Coronary artery (tissue), 2 donors: ENCODE results near the gene MCM10.
A peak's percentile ranks its signal among the peaks of the same experiment; 100 is the strongest.
"Not testable (repeated sequence)": the region's sequence is repeated elsewhere in the genome, so short reads cannot be mapped to it uniquely, and the experiment has no call there.

Source experiments
- DNase-seq: peaks from one replicate; pipeline ENCODE4 v3.0.0-alpha.2; 2017; ENCODE audit warnings: low spot score
- H3K27ac ChIP-seq, 2 donors: fragments of 200-600 bp; sonication (generic); one replicate each; pipeline ENCODE4 v1.5.1; 2016 to 2019
- H3K4me3 ChIP-seq: fragments of 200-600 bp; sonication (generic); 2 replicates; pipeline ENCODE4 v1.5.1; 2016; ENCODE audit warnings: mild to moderate bottlenecking, moderate library complexity
- CTCF ChIP-seq: fragments of 200-600 bp; sonication (generic); IDR thresholded peaks from one replicate; pipeline ENCODE4 v1.5.1; 2019; ENCODE audit warnings: antibody characterized with exemption

MCM10 gene

GRCh38 chr10:13144814-13145213, 16.5 kb upstream of the MCM10 start:
- DNase-seq, result no peak
- H3K27ac ChIP-seq, result no peak overlapping the region
- no peak for TF ChIP-seq CTCF
- no peak overlapping the region for H3K4me3 ChIP-seq

GRCh38 chr10:13146379-13146778, 15.0 kb upstream of the MCM10 start:
- no peak overlapping the region for H3K4me3 ChIP-seq
- no peak for DNase-seq
- H3K27ac ChIP-seq, result no peak overlapping the region
- no peak for TF ChIP-seq CTCF

DNA sequence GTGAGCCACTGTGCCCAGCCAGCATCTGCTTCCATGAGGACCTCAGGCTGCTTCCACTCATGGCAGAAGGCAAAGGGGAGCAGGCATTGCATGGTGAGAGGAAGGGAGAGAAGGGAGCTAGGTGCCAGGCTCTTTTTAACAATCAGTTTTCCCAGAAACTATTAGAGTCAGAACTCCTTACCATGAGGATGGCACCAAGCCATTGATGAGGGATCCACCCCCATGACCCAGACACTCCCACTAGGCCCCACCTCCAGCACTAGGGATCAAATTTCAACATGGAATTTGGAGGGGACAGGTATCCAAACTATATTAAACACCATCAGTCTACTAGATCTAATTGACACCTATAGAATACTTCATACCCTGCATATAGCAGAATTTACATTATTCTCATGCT, 14.2 kb upstream of the MCM10 start:
- no peak for DNase-seq
- H3K4me3 ChIP-seq, result no peak overlapping the region
- H3K27ac ChIP-seq, result no peak overlapping the region
- TF ChIP-seq CTCF, result no peak

DNA sequence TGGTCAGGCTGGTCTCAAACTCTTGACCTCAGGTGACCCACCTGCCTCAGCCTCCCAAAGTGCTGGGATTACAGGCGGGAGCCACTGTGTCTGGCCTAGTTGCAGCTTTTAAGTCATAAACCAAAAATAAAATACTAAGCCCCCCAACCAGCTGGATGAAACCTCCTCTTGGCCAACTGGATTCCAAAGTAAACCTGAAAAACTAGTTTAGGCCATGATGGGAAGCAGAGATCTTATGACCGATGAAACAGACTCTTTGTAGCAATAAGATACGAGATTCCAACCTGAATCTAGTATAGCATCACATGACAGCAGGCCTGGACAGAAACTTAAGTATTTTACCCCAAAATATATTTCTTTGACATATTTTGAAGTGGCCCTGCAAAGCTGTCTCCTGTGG, 9.1 kb upstream of the MCM10 start:
- H3K27ac ChIP-seq, result no peak overlapping the region
- no peak for DNase-seq
- no peak for TF ChIP-seq CTCF

DNA sequence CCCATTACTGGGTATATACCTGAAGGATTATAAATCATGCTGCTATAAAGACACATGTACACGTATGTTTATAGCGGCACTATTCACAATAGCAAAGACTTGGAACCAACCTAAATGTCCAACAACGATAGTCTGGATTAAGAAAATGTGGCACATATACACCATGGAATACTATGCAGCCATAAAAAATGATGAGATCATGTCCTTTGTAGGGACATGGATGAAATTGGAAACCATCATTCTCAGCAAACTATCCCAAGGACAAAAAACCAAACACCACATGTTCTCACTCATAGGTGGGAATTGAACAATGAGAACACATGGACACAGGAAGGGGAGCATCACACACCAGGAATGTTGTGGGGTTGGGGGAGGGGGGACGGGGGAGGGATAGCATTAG, 5.5 kb upstream of the MCM10 start:
- not testable (repeated sequence) for H3K4me3 ChIP-seq, H3K27ac ChIP-seq, DNase-seq

More for the DNA sequence above, 9.1 kb upstream of the MCM10 start:
- no peak overlapping the region for H3K4me3 ChIP-seq

- no peak for DNase-seq
- peak overlapping the region; percentile 50 for H3K4me3 ChIP-seq
- no peak for TF ChIP-seq CTCF
- no peak overlapping the region for H3K27ac ChIP-seq
Measured at GRCh38 chr10:13158401-13158800, 3.0 kb upstream of the MCM10 start.

GRCh38 chr10:13161857-13162271, 506 bp downstream of the MCM10 start:
- TF ChIP-seq CTCF, result no peak
- Histone ChIP-seq H3K4me3 (peak overlapping the region; percentile 68), H3K27ac (no peak overlapping the region)
- DNase-seq, result no peak

- no peak for DNase-seq
- H3K27ac ChIP-seq, result no peak overlapping the region
- TF ChIP-seq CTCF, result no peak
- no peak overlapping the region for H3K4me3 ChIP-seq
Measured at GRCh38 chr10:13163859-13164258, 2.5 kb downstream of the MCM10 start.
